Panc1 (cell line): ENCODE measurements around the gene TMEM258. TPM values are rescaled to one million over a fixed set of nuclear protein-coding genes. Genes with fewer than 3 reads are reported as not detected.

ENCODE experiments used
- ATAC-seq: fragments of 200-7000 bp; cut with Tn5 transposase; 2 replicates; pipeline ENCODE4 v1.9.1; 2020; ENCODE audit warnings: mild to moderate bottlenecking, moderate library complexity
- BruUV-seq: library from RNA; stranded (reverse); fragments of 400-500 nt; replicated peaks from 2 replicates; lab custom pipeline; 2021; lab: Mats Ljungman, UMichigan
- CTCF ChIA-PET: fragments of 300-600 bp; sonication (Branson Sonifier 250); formaldehyde crosslinking; loops from one replicate; lab custom pipeline; 2022; ENCODE audit warnings: antibody characterized with exemption; lab: Charles Lee
- POLR2A ChIA-PET: fragments of 300-600 bp; sonication (Branson Sonifier 250); formaldehyde crosslinking; loops from one replicate; lab custom pipeline; 2022; ENCODE audit warnings: antibody characterized with exemption; lab: Charles Lee
- DNase-seq: peaks from one replicate; pipeline ENCODE4 v3.0.0-alpha.2; 2010; ENCODE audit warnings: low read depth, low spot score
- H3K27ac ChIP-seq: 2 replicates; pipeline ENCODE4 v1.5.1; 2011; ENCODE audit warnings: mild to moderate bottlenecking, low read length, inconsistent platforms
- H3K27me3 ChIP-seq: fragments of 200-500 bp; sonication (Bioruptor generic); 2 replicates; pipeline ENCODE4 v1.6.0; 2014; ENCODE audit warnings: low read length, inconsistent platforms; ENCODE audit not compliant: control insufficient read depth, insufficient read depth
- H3K36me3 ChIP-seq: fragments of 200-500 bp; sonication (Bioruptor generic); 2 replicates; pipeline ENCODE4 v1.5.1; 2014; ENCODE audit warnings: inconsistent platforms, mild to moderate bottlenecking, low read length, moderate library complexity; ENCODE audit not compliant: control insufficient read depth, insufficient read depth
- H3K4me1 ChIP-seq: 2 replicates; pipeline ENCODE4 v1.5.1; 2011; ENCODE audit warnings: inconsistent platforms, mild to moderate bottlenecking, low read length, moderate library complexity; ENCODE audit not compliant: control insufficient read depth, insufficient read depth
- H3K4me3 ChIP-seq, 2 experiments: 2 replicates each; pipeline ENCODE4 v1.5.1; 2011 to 2012; ENCODE audit warnings: low read depth in 2 of 2, low read length in 2 of 2, mild to moderate bottlenecking in 2 of 2, inconsistent platforms in 1 of 2, moderate library complexity in 1 of 2
- H3K9me3 ChIP-seq: fragments of 200-500 bp; sonication (Bioruptor generic); 2 replicates; pipeline ENCODE4 v1.5.1; 2014; ENCODE audit warnings: low read depth, mild to moderate bottlenecking, inconsistent platforms, low read length, moderate library complexity; ENCODE audit not compliant: control insufficient read depth, insufficient read depth
- CTCF ChIP-seq: fragments of 450-650 bp; IDR thresholded peaks from 2 replicates; pipeline ENCODE4 v1.5.1; 2017; ENCODE audit warnings: mild to moderate bottlenecking
- POLR2AphosphoS5 ChIP-seq: IDR thresholded peaks from 2 replicates; pipeline ENCODE4 v1.6.1; 2012; ENCODE audit warnings: mild to moderate bottlenecking, low read depth, low read length, moderate library complexity
- REST ChIP-seq, 2 experiments: IDR thresholded peaks; 2 replicates each; pipeline ENCODE4 v1.6.1; 2011 to 2012; ENCODE audit warnings: low read depth in 2 of 2, control low read depth in 1 of 2, low read length in 1 of 2, mild to moderate bottlenecking in 1 of 2, moderate library complexity in 1 of 2; ENCODE audit not compliant: insufficient read depth in 1 of 2
- SIN3A ChIP-seq: IDR thresholded peaks from 2 replicates; pipeline ENCODE4 v1.6.1; 2012; ENCODE audit warnings: low read depth, mild to moderate bottlenecking, low read length, moderate library complexity, borderline replicate concordance; ENCODE audit not compliant: insufficient read depth
- TCF7L2 ChIP-seq: IDR thresholded peaks from 2 replicates; pipeline ENCODE4 v1.6.1; 2011; ENCODE audit warnings: mild to moderate bottlenecking, low read depth, low read length, inconsistent platforms
- in situ Hi-C: cut with HindIII; loops from 2 replicates; pipeline ENCODE4 v1.10.0; 2016; ENCODE audit warnings: low sequenced_read_pairs, low pct_unique_long_range_greater_than_20kb
- intact Hi-C: fragments of 100-400 bp; cut with micrococcal nuclease; formaldehyde crosslinking; loops from one replicate; pipeline ENCODE4 v1.10.0; 2022; ENCODE audit not compliant: unreplicated experiment
- total RNA-seq: library from RNA; stranded (reverse); gene quantifications from one replicate; pipeline ENCODE4 v1.2.1, GENCODE V29; 2021; ENCODE audit not compliant: unreplicated experiment

Gene TMEM258
- total RNA-seq, 1 experiment from 2014 or later: 139 TPM

GRCh38 chr11:61787928-61788491 is 4.4 kb downstream of the TMEM258 start:
- peaks cover 4% of the 10 kb centered on the region; the same call in 1 of the 2 replicates for H3K4me1 ChIP-seq
- H3K36me3 ChIP-seq: peaks cover 2% of the 10 kb centered on the region; the same call in 1 of the 2 replicates
- no TSS peak for BruUV-seq
- in situ Hi-C loops: no loop called here
- intact Hi-C loops: loop anchor here (5.0 kb wide), 1 partner anchor 36 kb away; the partner anchor contains the start of gene MYRF
- no peak overlapping the region for H3K4me3 ChIP-seq
- no peak for DNase-seq
- no peaks in the 10 kb centered on the region for H3K9me3 ChIP-seq
- ChIA-PET CTCF (interaction anchor here (1.0 to 1.2 kb wide), 2 partner anchors 30 to 40 kb away, joined by 4 to 7 read pairs; no protein-coding TSS in a partner anchor), POLR2A (no interaction called here)
- peak; percentile 26; the same call in 1 of the 2 replicates for ATAC-seq
- no peaks in the 10 kb centered on the region for H3K27me3 ChIP-seq
- TF ChIP-seq CTCF: peak; percentile 86; the same call in 1 of the 2 replicates
- TF ChIP-seq TCF7L2: no peak
- no peak overlapping the region for H3K27ac ChIP-seq

- Histone ChIP-seq H3K27ac (no peak overlapping the region), H3K4me3 (no peak overlapping the region), H3K4me1 (no peaks in the 10 kb centered on the region), H3K36me3 (peaks cover 2% of the 10 kb centered on the region; the same call in 1 of the 2 replicates), H3K27me3 (no peaks in the 10 kb centered on the region), H3K9me3 (no peaks in the 10 kb centered on the region)
- in situ Hi-C loops: no loop called here
- ATAC-seq: no peak
- ChIA-PET CTCF (interaction anchor here (0.9 kb wide), 1 partner anchor 21 kb away, joined by 3 read pairs; no protein-coding TSS in a partner anchor), POLR2A (no interaction called here)
- intact Hi-C loops: loop anchor here (5.0 kb wide), 1 partner anchor 34 kb away; the partner anchor contains the start of gene MYRF
- TF ChIP-seq POLR2AphosphoS5 (no peak), CTCF (no peak), TCF7L2 (no peak), SIN3A (no peak), REST (IDR thresholded peaks at IDR 0.05; ENCODE audit: insufficient read depth in 1 of 2, low read depth in 2 of 2, low read length in 1 of 2) (no peak)
- no TSS peak for BruUV-seq
- DNase-seq: no peak
These were observed 6.5 kb downstream of the TMEM258 start for GRCh38 chr11:61785837-61786402.
